Endothelial cell of umbilical vein (primary cell): ENCODE data around the gene ERCC1. TPM values are rescaled to one million over a fixed set of nuclear protein-coding genes. Genes with fewer than 3 reads are reported as not detected.
"Not testable (repeated sequence)": the region's sequence is repeated elsewhere in the genome, so short reads cannot be mapped to it uniquely, and the experiment has no call there.

Experiments
- BruUV-seq: library from RNA; stranded (reverse); fragments of 400-500 nt; replicated peaks from 2 replicates; lab custom pipeline; 2021; lab: Mats Ljungman, UMichigan
- CTCF ChIA-PET: fragments of 300-600, 350-600 bp; sonication (Branson Sonifier 250); formaldehyde crosslinking; loops from one replicate; lab custom pipeline; 2021; ENCODE audit warnings: antibody characterized with exemption, inconsistent platforms; lab: Charles Lee
- POLR2A ChIA-PET: fragments of 300-600, 350-600 bp; sonication (Branson Sonifier 250); formaldehyde crosslinking; loops from one replicate; lab custom pipeline; 2021; ENCODE audit warnings: antibody characterized with exemption, inconsistent platforms; lab: Charles Lee
- DNase-seq: peaks from one replicate; pipeline ENCODE4 v3.0.0-alpha.2; 2011; ENCODE audit warnings: low read depth, low spot score
- FAIRE-seq: peaks from 2 replicates; lab custom pipeline; 2011; peaks lifted over from hg19 to GRCh38; lab: Jason Lieb, UNC
- H2AFZ ChIP-seq: 2 replicates; pipeline ENCODE4 v1.6.0; 2012; ENCODE audit warnings: low read depth, low read length, control low read depth, inconsistent platforms
- H3K27ac ChIP-seq: 2 replicates; pipeline ENCODE4 v1.5.1; 2011; ENCODE audit warnings: low read depth, mild to moderate bottlenecking, control low read depth, low read length, moderate library complexity; ENCODE audit not compliant: insufficient read depth
- H3K27me3 ChIP-seq, 2 experiments: 2 replicates each; pipeline versions ENCODE4 v1.6.0 to v1.6.1; 2011; ENCODE audit warnings: low read length in 2 of 2, mixed read lengths in 1 of 2; ENCODE audit not compliant: control insufficient read depth in 2 of 2, insufficient read depth in 2 of 2
- H3K36me3 ChIP-seq, 2 experiments: 2 replicates in 1 of 2; 3 replicates in 1 of 2; pipeline ENCODE4 v1.5.1; 2011; ENCODE audit warnings: low read length in 2 of 2, mild to moderate bottlenecking in 1 of 2, moderate library complexity in 1 of 2; ENCODE audit not compliant: control insufficient read depth in 2 of 2, insufficient read depth in 2 of 2; ENCODE audit errors: extremely low read depth in 1 of 2
- H3K4me1 ChIP-seq: 3 replicates; pipeline ENCODE4 v1.5.1; 2011; ENCODE audit warnings: mild to moderate bottlenecking, low read length; ENCODE audit not compliant: control insufficient read depth, insufficient read depth; ENCODE audit errors: extremely low read depth
- H3K4me2 ChIP-seq: 2 replicates; pipeline ENCODE4 v1.6.1; 2011; ENCODE audit warnings: low read length, control low read depth, mixed read lengths; ENCODE audit not compliant: insufficient read depth
- H3K4me3 ChIP-seq, 3 experiments: fragments of 200-600 bp in 1 of 3; sonication (generic), shearing (Covaris generic) in 1 of 3; replicated peaks in 1 of 3; 2 replicates each; pipeline ENCODE4 v1.5.1; 2011 to 2016; ENCODE audit warnings: control low read depth in 3 of 3, low read length in 3 of 3, mild to moderate bottlenecking in 2 of 3, inconsistent platforms in 1 of 3, low read depth in 1 of 3, moderate library complexity in 1 of 3; ENCODE audit not compliant: insufficient read depth in 1 of 3
- H3K79me2 ChIP-seq: 2 replicates; pipeline ENCODE4 v1.6.0; 2012; ENCODE audit warnings: low read length, inconsistent platforms; ENCODE audit not compliant: control insufficient read depth, insufficient read depth
- H3K9ac ChIP-seq: replicated peaks from 2 replicates; pipeline ENCODE3; 2011; ENCODE audit warnings: low read length, control low read depth; ENCODE audit not compliant: insufficient read depth; ENCODE audit errors: extremely low read depth
- H3K9me1 ChIP-seq: replicated peaks from 3 replicates; pipeline ENCODE4 v1.6.0; 2011; ENCODE audit warnings: mild to moderate bottlenecking, low read length; ENCODE audit not compliant: control insufficient read depth, insufficient read depth; ENCODE audit errors: extremely low read depth
- H3K9me3 ChIP-seq: replicated peaks from 2 replicates; pipeline ENCODE4 v1.5.1; 2012; ENCODE audit warnings: low read length, inconsistent platforms; ENCODE audit not compliant: control insufficient read depth, insufficient read depth
- H4K20me1 ChIP-seq: replicated peaks from 2 replicates; pipeline ENCODE3; 2011; ENCODE audit warnings: mild to moderate bottlenecking, low read length; ENCODE audit not compliant: control insufficient read depth, insufficient read depth; ENCODE audit errors: extremely low read depth
- CTCF ChIP-seq, 2 donors: IDR thresholded peaks; 1 replicate in 1 of 2; 2 replicates in 1 of 2; pipeline ENCODE4 v1.5.1; 2011; ENCODE audit warnings: low read length in 2 of 2, mild to moderate bottlenecking in 2 of 2, moderate library complexity in 2 of 2, control low read depth in 1 of 2, inconsistent platforms in 1 of 2, low read depth in 1 of 2; ENCODE audit not compliant: insufficient read depth in 1 of 2; ENCODE audit errors: extremely low read depth in 1 of 2
- EZH2 ChIP-seq: IDR thresholded peaks from 2 replicates; pipeline ENCODE4 v1.6.1; 2012; ENCODE audit warnings: borderline replicate concordance, low read depth, mild to moderate bottlenecking, moderate library complexity, low read length, inconsistent platforms; ENCODE audit not compliant: severe bottlenecking
- FOS ChIP-seq: IDR thresholded peaks from 2 replicates; pipeline ENCODE4 v1.6.1; 2011; ENCODE audit warnings: mild to moderate bottlenecking, low read length, moderate library complexity, borderline replicate concordance; ENCODE audit not compliant: insufficient read depth
- GATA2 ChIP-seq: IDR thresholded peaks from 2 replicates; pipeline ENCODE4 v1.7.0; 2011; ENCODE audit warnings: low read depth, mild to moderate bottlenecking, moderate library complexity, mixed read lengths, low read length; ENCODE audit not compliant: insufficient read length, insufficient read depth
- JUN ChIP-seq: IDR thresholded peaks from 2 replicates; pipeline ENCODE4 v1.6.1; 2011; ENCODE audit warnings: borderline replicate concordance, low read depth; ENCODE audit not compliant: insufficient read length, insufficient read depth
- MYC ChIP-seq: IDR thresholded peaks from one replicate; pipeline ENCODE4 v1.6.1; 2011; ENCODE audit warnings: mild to moderate bottlenecking, low read depth, low read length
- POLR2A ChIP-seq: IDR thresholded peaks from 2 replicates; pipeline ENCODE4 v1.6.1; 2012; ENCODE audit warnings: low read depth, mild to moderate bottlenecking, control low read depth, low read length
- POLR2AphosphoS5 ChIP-seq: IDR thresholded peaks from 2 replicates; pipeline ENCODE4 v1.6.1; 2012; ENCODE audit warnings: low read depth, mild to moderate bottlenecking, control low read depth, low read length, moderate library complexity; ENCODE audit not compliant: insufficient read depth
- dilution Hi-C: fragments of 300-500 bp; cut with MboI; formaldehyde crosslinking; loops from one replicate; pipeline ENCODE4 v1.15.0; 2019; ENCODE audit warnings: low sequenced_read_pairs; ENCODE audit not compliant: extremely low pct_ligation_motif_present
- intact Hi-C: fragments of 100-400 bp; cut with micrococcal nuclease; formaldehyde crosslinking; loops from one replicate; pipeline ENCODE4 v1.10.0; 2022
- polyA plus RNA-seq, 4 experiments: library from polyadenylated mRNA; depleted of rRNA in 3 of 4; stranded (reverse) in 3 of 4; unstranded in 1 of 4; fragments of >200 nt; gene quantifications; 2 replicates each; pipeline versions ENCODE4 v1.2.1 to v1.2.3, GENCODE V29; 2011 to 2012; ENCODE audit warnings: missing spikeins in 1 of 4
- total RNA-seq: library from RNA; stranded (reverse); gene quantifications from 2 replicates; pipeline ENCODE4 v1.2.3, GENCODE V29; 2021
- TF ChIP-seq, protein P1 (sequence below): IDR thresholded peaks from 2 replicates; pipeline ENCODE4 v1.6.1; 2011; ENCODE audit not compliant: insufficient read depth, insufficient read length

Gene ERCC1
- total and polyA plus RNA-seq, 2 donors (not counting 3 experiments of a cell fraction or from before 2014, with no cell fraction given): 81.8 to 126 TPM

DNA sequence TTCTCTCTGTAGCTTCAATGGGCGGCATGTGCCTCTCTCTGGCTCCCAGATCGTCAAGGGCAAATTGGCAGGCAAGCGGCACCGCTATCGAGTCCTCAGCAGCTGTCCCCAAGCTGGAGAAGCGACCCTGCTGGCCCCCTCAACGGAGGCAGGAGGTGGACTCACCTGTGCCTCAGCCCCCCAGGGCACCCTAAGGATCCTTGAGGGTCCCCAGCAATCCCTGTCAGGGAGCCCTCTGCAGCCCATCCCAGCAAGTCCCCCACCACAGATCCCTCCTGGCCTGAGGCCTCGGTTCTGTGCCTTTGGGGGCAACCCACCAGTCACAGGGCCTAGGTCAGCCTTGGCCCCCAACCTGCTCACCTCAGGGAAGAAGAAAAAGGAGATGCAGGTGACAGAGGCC is 15.6 kb downstream of the ERCC1 start:
- H3K4me1 ChIP-seq: peaks cover 16% of the 10 kb centered on the region
- H3K4me3 ChIP-seq: no peak overlapping the region
- H2AFZ ChIP-seq: no peak overlapping the region
- peaks cover 0 to under 1% of the 10 kb centered on the region in 2 experiments for H3K36me3 ChIP-seq
- H3K9ac ChIP-seq: no peak overlapping the region
- H3K9me1 ChIP-seq: no peaks in the 10 kb centered on the region
- ChIA-PET POLR2A (no interaction called here), CTCF (interaction anchor here (1.5 to 2.1 kb wide), 2 partner anchors 31 to 71 kb away, joined by 6 to 10 read pairs; no protein-coding TSS in a partner anchor)
- H4K20me1 ChIP-seq: no peaks in the 10 kb centered on the region
- H3K27me3 ChIP-seq: no peaks in the 10 kb centered on the region
- peaks cover 42% of the 10 kb centered on the region for H3K79me2 ChIP-seq
- H3K4me2 ChIP-seq: no peak overlapping the region
- intact Hi-C loops (no loop called here), dilution Hi-C loops (no loop called here)
- DNase-seq (no peak), FAIRE-seq (no peak)
- H3K27ac ChIP-seq: no peak overlapping the region
- no peak for TF ChIP-seq GATA2
- no peak for TF ChIP-seq FOS
- TF ChIP-seq, protein P1, sequence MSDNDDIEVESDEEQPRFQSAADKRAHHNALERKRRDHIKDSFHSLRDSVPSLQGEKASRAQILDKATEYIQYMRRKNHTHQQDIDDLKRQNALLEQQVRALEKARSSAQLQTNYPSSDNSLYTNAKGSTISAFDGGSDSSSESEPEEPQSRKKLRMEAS: no peak
- no peak for TF ChIP-seq JUN
- no peak for TF ChIP-seq MYC
- no peak for TF ChIP-seq EZH2
- TF ChIP-seq CTCF (IDR thresholded peaks at IDR 0.05; ENCODE audit: extremely low read depth in 1 of 2, insufficient read depth in 1 of 2, low read depth in 1 of 2, low read length in 2 of 2): no peak
- TF ChIP-seq POLR2AphosphoS5: no peak
- TF ChIP-seq POLR2A: no peak
- no TSS peak for BruUV-seq
- no peaks in the 10 kb centered on the region for H3K9me3 ChIP-seq

GRCh38 chr19:45407585-45407984 is 16.1 kb downstream of the ERCC1 start:
- H4K20me1 ChIP-seq, H3K9ac ChIP-seq, H3K27me3 ChIP-seq, H3K36me3 ChIP-seq, FAIRE-seq, H2AFZ ChIP-seq, H3K9me1 ChIP-seq, intact Hi-C loops, BruUV-seq, H3K27ac ChIP-seq, dilution Hi-C loops, POLR2A ChIA-PET, DNase-seq, H3K9me3 ChIP-seq: not testable (repeated sequence)
- CTCF ChIA-PET: interaction anchor here (1.5 to 2.1 kb wide), 2 partner anchors 32 to 71 kb away, joined by 6 to 10 read pairs; no protein-coding TSS in a partner anchor
- Histone ChIP-seq H3K4me1 (peaks cover 21% of the 10 kb centered on the region), H3K4me2 (peak overlapping the region; percentile 56), H3K79me2 (peaks cover 47% of the 10 kb centered on the region), H3K4me3 (peak overlapping the region in 2 of 3 experiments; percentile 63 to 81)
